H1 (cell line): ENCODE data around the gene MACF1. TPM values are rescaled to one million over a fixed set of nuclear protein-coding genes. Genes with fewer than 3 reads are reported as not detected.

Experiments used
- CTCF ChIA-PET: fragments of 300-600 bp; sonication (Branson Sonifier 250); formaldehyde crosslinking; loops from one replicate; lab custom pipeline; 2021; ENCODE audit not compliant: partially characterized antibody; lab: Charles Lee
- POLR2A ChIA-PET: fragments of 300-600 bp; sonication (Branson Sonifier 250); formaldehyde crosslinking; loops from one replicate; lab custom pipeline; 2021; ENCODE audit warnings: inconsistent platforms; ENCODE audit not compliant: partially characterized antibody; lab: Charles Lee
- DNase-seq, 2 experiments: peaks; one replicate each; pipeline versions ENCODE4 v3.0.0 to v3.0.0-alpha.2; 2010 to 2022; ENCODE audit warnings: low spot score in 2 of 2, low read depth in 1 of 2, mixed read lengths in 1 of 2
- FAIRE-seq: peaks from 2 replicates; lab custom pipeline; 2011; peaks lifted over from hg19 to GRCh38; lab: Jason Lieb, UNC
- H2AFZ ChIP-seq: 2 replicates; pipeline ENCODE4 v1.8.1; 2012; ENCODE audit warnings: low read length, inconsistent platforms
- H2AK5ac ChIP-seq: 2 replicates; pipeline ENCODE4 v1.6.1; 2013; ENCODE audit warnings: low read depth, low read length
- H2BK120ac ChIP-seq: replicated peaks from 2 replicates; pipeline ENCODE3; 2013; ENCODE audit warnings: low read depth, low read length, inconsistent platforms
- H2BK12ac ChIP-seq: 2 replicates; pipeline ENCODE4 v1.6.1; 2013; ENCODE audit warnings: low read depth, low read length
- H2BK15ac ChIP-seq: 2 replicates; pipeline ENCODE4 v1.6.1; 2013; ENCODE audit warnings: low read length
- H2BK20ac ChIP-seq: 2 replicates; pipeline ENCODE4 v1.6.1; 2013; ENCODE audit warnings: low read length
- H2BK5ac ChIP-seq: 2 replicates; pipeline ENCODE4 v1.6.1; 2013; ENCODE audit warnings: low read depth, low read length
- H3K14ac ChIP-seq: 2 replicates; pipeline ENCODE4 v1.6.1; 2013; ENCODE audit warnings: inconsistent platforms; ENCODE audit not compliant: insufficient read length
- H3K18ac ChIP-seq: 2 replicates; pipeline ENCODE4 v1.6.1; 2013; ENCODE audit warnings: low read length; ENCODE audit errors: extremely low read depth
- H3K23ac ChIP-seq: 2 replicates; pipeline ENCODE4 v1.6.1; 2013; ENCODE audit warnings: inconsistent platforms; ENCODE audit not compliant: insufficient read length
- H3K23me2 ChIP-seq: 2 replicates; pipeline ENCODE4 v1.6.1; 2013; ENCODE audit warnings: low read depth, low read length
- H3K27ac ChIP-seq: 2 replicates; pipeline ENCODE4 v1.6.1; 2011; ENCODE audit warnings: low read depth, low read length, inconsistent platforms
- H3K27me3 ChIP-seq, 4 experiments: replicated peaks in 1 of 4; 1 replicate in 1 of 4; 2 replicates in 3 of 4; pipeline versions ENCODE4 v1.6.1 to v1.8.1; 2011 to 2013; ENCODE audit warnings: low read length in 3 of 4, mild to moderate bottlenecking in 3 of 4, inconsistent platforms in 2 of 4, mixed read lengths in 2 of 4, moderate library complexity in 1 of 4; ENCODE audit not compliant: control insufficient read depth in 3 of 4, insufficient read depth in 3 of 4; ENCODE audit errors: extremely low read depth in 1 of 4
- H3K36me3 ChIP-seq, 4 experiments: 2 replicates each; pipeline versions ENCODE4 v1.6.1 to v1.8.1; 2011 to 2013; ENCODE audit warnings: mild to moderate bottlenecking in 4 of 4, low read length in 3 of 4, moderate library complexity in 2 of 4, control low read depth in 1 of 4, inconsistent platforms in 1 of 4; ENCODE audit not compliant: insufficient read depth in 4 of 4, control insufficient read depth in 2 of 4
- H3K4ac ChIP-seq: replicated peaks from 2 replicates; pipeline ENCODE3; 2013; ENCODE audit warnings: low read length, low read depth, mixed read lengths, inconsistent platforms; ENCODE audit not compliant: insufficient read length
- H3K4me1 ChIP-seq, 4 experiments: replicated peaks in 1 of 4; 1 replicate in 1 of 4; 2 replicates in 3 of 4; pipeline versions ENCODE4 v1.6.1 to v1.8.1; 2011 to 2013; ENCODE audit warnings: low read length in 3 of 4, inconsistent platforms in 2 of 4, mixed read lengths in 1 of 4; ENCODE audit not compliant: insufficient read depth in 4 of 4, control insufficient read depth in 3 of 4
- H3K4me2 ChIP-seq, 2 experiments: 2 replicates each; pipeline versions ENCODE4 v1.6.1 to v1.8.1; 2011 to 2013; ENCODE audit warnings: low read depth in 2 of 2, low read length in 2 of 2, control low read depth in 1 of 2, inconsistent platforms in 1 of 2, mild to moderate bottlenecking in 1 of 2; ENCODE audit not compliant: insufficient read depth in 1 of 2
- H3K4me3 ChIP-seq, 4 experiments: fragments of 200-600, 300-600 bp in 1 of 4; sonication (generic), shearing (Covaris generic), sonication (Bioruptor Twin) in 1 of 4; 2 replicates each; pipeline versions ENCODE4 v1.5.1 to v1.8.1; 2011 to 2016; ENCODE audit warnings: low read length in 4 of 4, low read depth in 3 of 4, control low read depth in 2 of 4, inconsistent platforms in 2 of 4, mild to moderate bottlenecking in 2 of 4, mixed read lengths in 1 of 4, moderate library complexity in 1 of 4; ENCODE audit not compliant: insufficient read depth in 2 of 4; ENCODE audit errors: extremely low read depth in 1 of 4
- H3K56ac ChIP-seq: replicated peaks from 2 replicates; pipeline ENCODE3; 2013; ENCODE audit warnings: low read depth, mild to moderate bottlenecking, mixed read lengths, low read length, inconsistent platforms; ENCODE audit not compliant: insufficient read length
- H3K79me1 ChIP-seq: 2 replicates; pipeline ENCODE4 v1.6.1; 2013; ENCODE audit warnings: low read depth, low read length, control low read depth
- H3K79me2 ChIP-seq, 2 experiments: 2 replicates each; pipeline versions ENCODE4 v1.6.1 to v1.8.1; 2012 to 2013; ENCODE audit warnings: low read length in 2 of 2, mild to moderate bottlenecking in 2 of 2, inconsistent platforms in 1 of 2; ENCODE audit not compliant: insufficient read depth in 2 of 2, control insufficient read depth in 1 of 2
- H3K9ac ChIP-seq, 4 experiments: replicated peaks in 1 of 4; 1 replicate in 1 of 4; 2 replicates in 3 of 4; pipeline versions ENCODE4 v1.6.1 to v1.8.1; 2011 to 2013; ENCODE audit warnings: low read depth in 3 of 4, low read length in 3 of 4, control low read depth in 2 of 4, mild to moderate bottlenecking in 2 of 4, moderate library complexity in 2 of 4, inconsistent platforms in 1 of 4; ENCODE audit errors: extremely low read depth in 1 of 4
- H3K9me3 ChIP-seq, 2 experiments: 2 replicates each; pipeline versions ENCODE4 v1.6.1 to v1.8.1; 2012 to 2013; ENCODE audit warnings: mild to moderate bottlenecking in 2 of 2, moderate library complexity in 2 of 2, control low read depth in 1 of 2, inconsistent platforms in 1 of 2, low read depth in 1 of 2, low read length in 1 of 2, mixed read lengths in 1 of 2; ENCODE audit not compliant: insufficient read depth in 2 of 2
- H4K20me1 ChIP-seq, 2 experiments: replicated peaks in 1 of 2; 2 replicates each; pipeline versions ENCODE3 to v1.8.1; 2011 to 2013; ENCODE audit warnings: inconsistent platforms in 2 of 2, low read length in 2 of 2, mild to moderate bottlenecking in 1 of 2; ENCODE audit not compliant: insufficient read depth in 2 of 2, control insufficient read depth in 1 of 2
- H4K5ac ChIP-seq: 2 replicates; pipeline ENCODE4 v1.6.1; 2013; ENCODE audit warnings: low read length, low read depth, mixed read lengths, inconsistent platforms; ENCODE audit not compliant: insufficient read length
- H4K8ac ChIP-seq: 2 replicates; pipeline ENCODE4 v1.8.0; 2013; ENCODE audit warnings: mild to moderate bottlenecking, moderate library complexity, low read length, inconsistent platforms; ENCODE audit not compliant: insufficient read depth; ENCODE audit errors: extremely low read depth
- H4K91ac ChIP-seq: replicated peaks from 2 replicates; pipeline ENCODE3; 2013; ENCODE audit warnings: low read length, mixed read lengths, inconsistent platforms; ENCODE audit not compliant: insufficient read length
- ATF2 ChIP-seq: IDR thresholded peaks from 2 replicates; pipeline ENCODE4 v1.6.1; 2012; ENCODE audit warnings: low read length, inconsistent platforms
- BCL11A ChIP-seq, 2 experiments: IDR thresholded peaks; one replicate each; pipeline ENCODE4 v1.6.1; 2011; ENCODE audit warnings: low read depth in 2 of 2, low read length in 2 of 2, mild to moderate bottlenecking in 2 of 2
- BRCA1 ChIP-seq: IDR thresholded peaks from 2 replicates; pipeline ENCODE4 v1.6.1; 2012; ENCODE audit warnings: low read depth, low read length, improper control_type of control experiment
- CHD1 ChIP-seq: IDR thresholded peaks from 2 replicates; pipeline ENCODE4 v1.6.1; 2012; ENCODE audit warnings: low read depth, low read length, improper control_type of control experiment
- EGR1 ChIP-seq: IDR thresholded peaks from 2 replicates; pipeline ENCODE4 v1.6.1; 2011; ENCODE audit warnings: low read depth, low read length, borderline replicate concordance
- FOSL1 ChIP-seq: IDR thresholded peaks from 2 replicates; pipeline ENCODE4 v1.6.1; 2011; ENCODE audit warnings: mild to moderate bottlenecking, low read depth, low read length, moderate library complexity; ENCODE audit not compliant: insufficient read depth
- HDAC2 ChIP-seq, 2 experiments: fragments of 300-600 bp in 1 of 2; sonication (generic) in 1 of 2; IDR thresholded peaks; 2 replicates each; pipeline ENCODE4 v1.6.1; 2011 to 2012; ENCODE audit warnings: low read depth in 2 of 2, low read length in 2 of 2, mild to moderate bottlenecking in 2 of 2, moderate library complexity in 2 of 2, borderline replicate concordance in 1 of 2, inconsistent platforms in 1 of 2
- JUND ChIP-seq: IDR thresholded peaks from 2 replicates; pipeline ENCODE4 v1.6.1; 2011; ENCODE audit warnings: mild to moderate bottlenecking, improper control_type of control experiment, low read length
- KDM4A ChIP-seq: IDR thresholded peaks from one replicate; pipeline ENCODE4 v1.7.1; 2012; ENCODE audit warnings: low read depth, mild to moderate bottlenecking, moderate library complexity, low read length, inconsistent platforms; ENCODE audit not compliant: severe bottlenecking
- PHF8 ChIP-seq: fragments of 200-600 bp; sonication (generic); conservative IDR thresholded peaks from 2 replicates; pipeline ENCODE4 v1.7.1; 2012; ENCODE audit warnings: low read depth, mild to moderate bottlenecking, inconsistent platforms, low read length, moderate library complexity
- POU5F1 ChIP-seq: IDR thresholded peaks from 2 replicates; pipeline ENCODE4 v1.6.1; 2011; ENCODE audit warnings: low read depth, mild to moderate bottlenecking, low read length, moderate library complexity
- RFX5 ChIP-seq: IDR thresholded peaks from 2 replicates; pipeline ENCODE4 v1.6.1; 2011; ENCODE audit warnings: low read depth, low read length, improper control_type of control experiment, borderline replicate concordance
- SIRT6 ChIP-seq: IDR thresholded peaks from one replicate; pipeline ENCODE4 v1.7.1; 2012; ENCODE audit warnings: low read length, inconsistent platforms
- TBP ChIP-seq: IDR thresholded peaks from 2 replicates; pipeline ENCODE4 v1.6.1; 2011; ENCODE audit warnings: low read depth, low read length, improper control_type of control experiment
- TCF12 ChIP-seq: IDR thresholded peaks from 2 replicates; pipeline ENCODE4 v1.6.1; 2011; ENCODE audit warnings: low read depth, mild to moderate bottlenecking, low read length
- polyA plus RNA-seq, 7 experiments: library from polyadenylated mRNA; depleted of rRNA in 3 of 7; stranded (reverse) in 5 of 7; unstranded in 2 of 7; fragments of >200 nt in 5 of 7; fragments of 200-250 nt in 2 of 7; gene quantifications; 1 replicate in 5 of 7; 2 replicates in 1 of 7; 4 replicates in 1 of 7; pipeline versions ENCODE4 v1.2.1 to v1.2.3, GENCODE V29; 2011 to 2013; ENCODE audit warnings: missing spikeins in 2 of 7, mixed read lengths in 2 of 7
- total RNA-seq: library from RNA; stranded (reverse); fragmentation: NEBNext Ultra II Directional; extraction: Animal tissue kit (Norgen Biotek cat#: 25700); gene quantifications from 2 replicates; pipeline ENCODE4 v1.2.1, GENCODE V29; 2021

MACF1 gene
- total and polyA plus RNA-seq, 2 of the 8 experiments (the other 6 are each of a cell fraction or from before 2014, with no cell fraction given): 59.8 to 285 TPM

- H3K79me2 ChIP-seq: no peaks in the 10 kb centered on the region
- H3K23me2 ChIP-seq: no peaks in the 10 kb centered on the region
- H2AFZ ChIP-seq: no peak overlapping the region
- H3K14ac ChIP-seq: no peak overlapping the region
- H4K20me1 ChIP-seq: no peaks in the 10 kb centered on the region
- no peaks in the 10 kb centered on the region for H3K9me3 ChIP-seq
- H3K56ac ChIP-seq: no peak overlapping the region
- ChIA-PET POLR2A (no interaction called here), CTCF (interaction anchor here (1.1 to 3.5 kb wide), 4 partner anchors 11 to 281 kb away, joined by 3 to 30 read pairs (median 12); no protein-coding TSS in a partner anchor)
- no peak overlapping the region for H3K23ac ChIP-seq
- H3K9ac ChIP-seq: no peak overlapping the region
- no peak overlapping the region for H3K4me2 ChIP-seq
- TF ChIP-seq BRCA1 (no peak), BCL11A (IDR thresholded peaks at IDR 0.05; ENCODE audit: low read depth in 2 of 2, low read length in 2 of 2) (no peak), EGR1 (no peak), SIRT6 (no peak), RFX5 (no peak), CHD1 (no peak), TBP (no peak), FOSL1 (no peak), JUND (no peak), POU5F1 (no peak), KDM4A (no peak), ATF2 (no peak), PHF8 (no peak), HDAC2 (IDR thresholded peaks at IDR 0.05; ENCODE audit: borderline replicate concordance in 1 of 2, low read depth in 2 of 2, low read length in 2 of 2) (no peak), TCF12 (no peak)
- no peak overlapping the region for H2BK5ac ChIP-seq
- H4K8ac ChIP-seq: no peak overlapping the region
- H3K27ac ChIP-seq: no peak overlapping the region
- H3K18ac ChIP-seq: no peak overlapping the region
- H2BK20ac ChIP-seq: no peak overlapping the region
- no peak overlapping the region for H4K91ac ChIP-seq
- H2AK5ac ChIP-seq: no peak overlapping the region
- H2BK12ac ChIP-seq: no peak overlapping the region
- peaks cover 18 to 55% (median 35%) of the 10 kb centered on the region in 4 experiments for H3K36me3 ChIP-seq
- H3K79me1 ChIP-seq: no peaks in the 10 kb centered on the region
- DNase-seq: no peak
- H3K4ac ChIP-seq: no peak overlapping the region
- no peak overlapping the region for H3K4me3 ChIP-seq
- no peak overlapping the region for H2BK120ac ChIP-seq
- no peaks in the 10 kb centered on the region for H3K4me1 ChIP-seq
- no peaks in the 10 kb centered on the region for H3K27me3 ChIP-seq
- no peak overlapping the region for H2BK15ac ChIP-seq
- no peak for FAIRE-seq
- no peak overlapping the region for H4K5ac ChIP-seq
These were observed 175.5 kb downstream of the MACF1 start for GRCh38 chr1:39380036-39380435.
